NB4 (cell line): ENCODE measurements around the gene NUMBL.

Source experiments
- DNase-seq: peaks from one replicate; pipeline ENCODE4 v3.0.0; 2010; ENCODE audit warnings: low read depth
- H3K4me3 ChIP-seq: one replicate; pipeline ENCODE4 v1.5.1; 2011; ENCODE audit warnings: mild to moderate bottlenecking, low read depth, low read length, moderate library complexity
- CTCF ChIP-seq: IDR thresholded peaks from one replicate; pipeline ENCODE4 v1.5.1; 2012; ENCODE audit warnings: low read depth, low read length
- MAX ChIP-seq: IDR thresholded peaks from 2 replicates; pipeline ENCODE4 v1.6.1; 2011; ENCODE audit warnings: low read depth, low read length
- MYC ChIP-seq: IDR thresholded peaks from 2 replicates; pipeline ENCODE4 v1.6.1; 2011; ENCODE audit warnings: low read depth, low read length
- POLR2A ChIP-seq: IDR thresholded peaks from 2 replicates; pipeline ENCODE4 v1.6.1; 2011; ENCODE audit warnings: mild to moderate bottlenecking; ENCODE audit not compliant: insufficient read length; ENCODE audit errors: extremely low read depth

Gene NUMBL

GRCh38 chr19:40690050-40690692, at the start of gene NUMBL:
Gene NUMBL (minus strand): TSS chr19:40690651. CDS start chr19:40690483, 168 bp downstream.
- H3K4me3 ChIP-seq, result peak within 1 kb of the TSS; percentile 49
- no peak for DNase-seq
- TF ChIP-seq MYC (no peak), POLR2A (no peak), CTCF (no peak), MAX (no peak)

- TF ChIP-seq MAX, result no peak
- no peak for TF ChIP-seq CTCF
- TF ChIP-seq MYC, result no peak
- no peak for TF ChIP-seq POLR2A
- no peak for DNase-seq
- H3K4me3 ChIP-seq, result no peak overlapping the region
These were observed 48.8 kb upstream of the NUMBL start for GRCh38 chr19:40739030-40739839.

GRCh38 chr19:40737102-40737644, 46.7 kb upstream of the NUMBL start:
- DNase-seq, result no peak
- TF ChIP-seq CTCF (no peak), MAX (no peak), MYC (no peak), POLR2A (no peak)
- no peak overlapping the region for H3K4me3 ChIP-seq

GRCh38 chr19:40736661-40737060, 46.2 kb upstream of the NUMBL start:
- H3K4me3 ChIP-seq, result no peak overlapping the region
- TF ChIP-seq MYC (no peak), CTCF (no peak), POLR2A (no peak), MAX (no peak)
- DNase-seq, result no peak

GRCh38 chr19:40735013-40735771, 44.7 kb upstream of the NUMBL start:
- TF ChIP-seq MAX (no peak), MYC (no peak), CTCF (no peak), POLR2A (no peak)
- no peak for DNase-seq
- H3K4me3 ChIP-seq, result no peak overlapping the region
